Breast epithelium (tissue), 4 donors: ENCODE measurements around the gene PRKRIP1. TPM values are rescaled to one million over a fixed set of nuclear protein-coding genes. Genes with fewer than 3 reads are reported as not detected.

Experiments
- DNase-seq, 2 donors: peaks; one replicate each; pipeline ENCODE4 v3.0.0-alpha.2; 2019; ENCODE audit warnings: low spot score in 2 of 2
- H3K27ac ChIP-seq, 2 donors: fragments of 200-600 bp; sonication (generic) in 1 of 2; one replicate each; pipeline ENCODE4 v1.5.1; 2016 to 2019; ENCODE audit warnings: mild to moderate bottlenecking in 1 of 2
- H3K27me3 ChIP-seq, 2 donors: fragments of 200-600 bp; sonication (generic) in 1 of 2; one replicate each; pipeline versions ENCODE4 v1.5.1 to v1.6.0; 2017 to 2019; ENCODE audit warnings: control low read depth in 1 of 2, mild to moderate bottlenecking in 1 of 2
- H3K36me3 ChIP-seq: fragments of 200-600 bp; one replicate; pipeline ENCODE4 v1.5.1; 2019
- H3K4me1 ChIP-seq, 2 donors: fragments of 200-600 bp; sonication (generic); one replicate each; pipeline ENCODE4 v1.5.1; 2016 to 2019; ENCODE audit warnings: control low read depth in 1 of 2
- H3K4me3 ChIP-seq, 3 donors: fragments of 200-600 bp; sonication (generic); 1 replicate in 2 of 3; 2 replicates in 1 of 3; pipeline ENCODE4 v1.5.1; 2016 to 2019; ENCODE audit warnings: mild to moderate bottlenecking in 3 of 3, moderate library complexity in 2 of 3
- H3K9me3 ChIP-seq, 2 donors: fragments of 200-600 bp; sonication (generic) in 1 of 2; one replicate each; pipeline ENCODE4 v1.5.1; 2016 to 2019; ENCODE audit warnings: control low read depth in 1 of 2
- POLR2A ChIP-seq: fragments of 450-650 bp; IDR thresholded peaks from one replicate; pipeline ENCODE4 v1.6.1; 2016; ENCODE audit warnings: antibody characterized with exemption, mild to moderate bottlenecking, moderate library complexity
- POLR2AphosphoS5 ChIP-seq, 3 donors: sonication (generic); formaldehyde crosslinking; IDR thresholded peaks; one replicate each; pipeline ENCODE4 v1.6.1; 2017; ENCODE audit warnings: antibody characterized with exemption in 3 of 3
- intact Hi-C: fragments of 100-400 bp; cut with DNase I; formaldehyde crosslinking; loops from one replicate; pipeline ENCODE4 v1.15.1; 2023; ENCODE audit warnings: low total_unique reads
- total RNA-seq, 3 donors: library from RNA; depleted of rRNA; stranded (reverse); fragments of >200 nt; gene quantifications; one replicate each; pipeline ENCODE4 v1.1.0, GENCODE V29; 2016
- TF ChIP-seq, protein P1 (sequence below), 3 donors: fragments of 450-650 bp; IDR thresholded peaks; one replicate each; pipeline ENCODE4 v1.5.1; 2016 to 2017; ENCODE audit warnings: antibody characterized with exemption in 3 of 3, mild to moderate bottlenecking in 3 of 3, moderate library complexity in 3 of 3

Gene PRKRIP1
- total RNA-seq, 3 donors from 2014 or later: 17.3 to 30.5 (median 29.7) TPM

DNA sequence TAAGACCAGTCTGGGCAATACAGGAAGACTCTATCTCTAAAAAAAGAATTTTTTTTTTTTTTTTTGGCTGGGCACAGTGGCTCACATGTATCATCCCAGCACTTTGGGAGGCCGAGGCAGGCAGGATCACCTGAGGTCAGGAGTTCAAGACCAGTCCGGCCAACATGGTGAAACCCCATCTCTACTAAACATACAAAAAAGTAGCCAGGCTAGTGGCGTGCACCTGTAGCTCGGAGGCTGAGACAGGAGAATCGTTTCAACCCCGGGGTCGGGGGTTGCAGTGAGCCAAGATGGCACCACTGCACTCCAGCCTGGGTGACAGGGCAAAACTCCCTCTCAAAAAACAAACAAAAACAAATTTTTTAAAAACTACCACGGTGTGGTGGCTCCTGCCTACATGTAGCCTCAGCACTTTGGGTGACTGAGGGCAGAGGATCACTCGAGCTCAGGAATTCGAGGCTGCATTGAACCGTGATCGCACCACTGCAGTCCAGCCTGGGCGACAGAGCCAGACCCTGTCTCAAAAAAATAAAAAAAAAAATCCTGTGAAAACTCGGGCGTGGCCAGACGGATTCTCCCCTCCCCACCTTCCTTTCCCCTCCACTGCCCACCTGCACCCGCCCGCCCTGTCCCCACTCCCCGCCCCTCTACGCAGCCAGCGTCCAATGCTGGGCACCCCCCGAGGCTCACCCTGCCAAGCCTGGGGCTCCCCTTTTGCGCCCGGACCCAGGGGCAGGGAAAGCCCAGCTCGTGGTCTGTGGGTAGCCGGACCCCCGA is 36.5 kb downstream of the PRKRIP1 start:
- no peaks in the 10 kb centered on the region for H3K9me3 ChIP-seq
- H3K4me1 ChIP-seq: no peaks in the 10 kb centered on the region
- no peak for TF ChIP-seq POLR2A
- TF ChIP-seq, protein P1, sequence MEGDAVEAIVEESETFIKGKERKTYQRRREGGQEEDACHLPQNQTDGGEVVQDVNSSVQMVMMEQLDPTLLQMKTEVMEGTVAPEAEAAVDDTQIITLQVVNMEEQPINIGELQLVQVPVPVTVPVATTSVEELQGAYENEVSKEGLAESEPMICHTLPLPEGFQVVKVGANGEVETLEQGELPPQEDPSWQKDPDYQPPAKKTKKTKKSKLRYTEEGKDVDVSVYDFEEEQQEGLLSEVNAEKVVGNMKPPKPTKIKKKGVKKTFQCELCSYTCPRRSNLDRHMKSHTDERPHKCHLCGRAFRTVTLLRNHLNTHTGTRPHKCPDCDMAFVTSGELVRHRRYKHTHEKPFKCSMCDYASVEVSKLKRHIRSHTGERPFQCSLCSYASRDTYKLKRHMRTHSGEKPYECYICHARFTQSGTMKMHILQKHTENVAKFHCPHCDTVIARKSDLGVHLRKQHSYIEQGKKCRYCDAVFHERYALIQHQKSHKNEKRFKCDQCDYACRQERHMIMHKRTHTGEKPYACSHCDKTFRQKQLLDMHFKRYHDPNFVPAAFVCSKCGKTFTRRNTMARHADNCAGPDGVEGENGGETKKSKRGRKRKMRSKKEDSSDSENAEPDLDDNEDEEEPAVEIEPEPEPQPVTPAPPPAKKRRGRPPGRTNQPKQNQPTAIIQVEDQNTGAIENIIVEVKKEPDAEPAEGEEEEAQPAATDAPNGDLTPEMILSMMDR (IDR thresholded peaks at IDR 0.05): no peak
- TF ChIP-seq POLR2AphosphoS5 (IDR thresholded peaks at IDR 0.05): no peak
- peak overlapping the region; percentile 83 to 98 (median 86) for H3K4me3 ChIP-seq
- peak overlapping the region; percentile 84 to 86 for H3K27ac ChIP-seq
- no peak for DNase-seq
- no peaks in the 10 kb centered on the region for H3K27me3 ChIP-seq
- intact Hi-C loops: no loop called here
- H3K36me3 ChIP-seq: no peaks in the 10 kb centered on the region

DNA sequence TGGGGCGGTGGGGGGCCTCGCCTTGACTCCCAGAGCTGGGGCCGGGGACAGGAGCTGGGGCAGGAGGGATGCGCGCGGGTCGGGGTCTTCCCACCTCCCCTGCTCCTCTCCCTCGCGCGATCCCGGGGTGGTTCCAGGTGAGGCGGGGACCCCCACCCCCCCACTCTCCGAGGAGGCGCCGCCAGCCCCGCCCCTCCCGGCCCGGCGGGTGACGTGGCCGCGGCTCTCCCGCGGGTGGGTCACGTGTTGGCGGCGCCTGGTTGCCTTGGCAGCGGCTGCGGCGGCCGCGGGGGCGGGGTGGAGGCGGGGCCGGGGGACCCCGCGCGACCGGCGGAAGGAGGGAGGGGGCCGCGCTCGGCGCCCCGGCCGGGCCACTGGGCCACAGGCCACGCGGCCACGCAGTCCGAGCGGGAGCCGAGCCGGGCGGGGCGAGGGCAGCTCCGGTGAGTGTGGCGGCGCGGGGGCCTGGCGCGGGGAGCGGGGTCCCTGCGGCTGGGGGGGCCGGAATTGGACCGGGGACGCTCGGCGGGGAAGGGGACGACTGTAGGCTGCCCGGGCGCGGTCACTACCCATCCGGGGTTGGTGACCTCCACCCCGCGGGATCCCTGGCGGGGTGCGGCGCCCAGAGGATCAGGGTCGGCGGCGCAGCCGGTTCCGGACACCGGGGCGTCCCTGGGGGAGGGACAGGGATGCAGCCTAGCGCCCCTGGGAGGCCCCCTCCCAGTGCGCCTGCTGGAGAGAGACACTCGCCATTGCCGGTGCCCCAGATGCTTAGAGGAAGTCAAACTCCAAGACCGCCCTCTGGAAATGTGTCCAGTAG is 37.3 kb downstream of the PRKRIP1 start, which contains the start of gene ORAI2:
ORAI2 (plus strand) TSS at position 357 of the 820 bp plus-strand sequence. CDS start 5,382 bp downstream, outside the sequence.
- Histone ChIP-seq H3K4me3 (peak within 1 kb of the TSS; percentile 83 to 98 (median 86)), H3K4me1 (no peaks in the 10 kb centered on the region), H3K36me3 (no peaks in the 10 kb centered on the region), H3K27me3 (no peaks in the 10 kb centered on the region), H3K9me3 (no peaks in the 10 kb centered on the region), H3K27ac (peak within 1 kb of the TSS; percentile 84 to 86)
- peak; percentile 58 to 65 for DNase-seq
- TF ChIP-seq, protein P1 (IDR thresholded peaks at IDR 0.05): no peak
- TF ChIP-seq POLR2A: no peak
- intact Hi-C loops: no loop called here

DNA sequence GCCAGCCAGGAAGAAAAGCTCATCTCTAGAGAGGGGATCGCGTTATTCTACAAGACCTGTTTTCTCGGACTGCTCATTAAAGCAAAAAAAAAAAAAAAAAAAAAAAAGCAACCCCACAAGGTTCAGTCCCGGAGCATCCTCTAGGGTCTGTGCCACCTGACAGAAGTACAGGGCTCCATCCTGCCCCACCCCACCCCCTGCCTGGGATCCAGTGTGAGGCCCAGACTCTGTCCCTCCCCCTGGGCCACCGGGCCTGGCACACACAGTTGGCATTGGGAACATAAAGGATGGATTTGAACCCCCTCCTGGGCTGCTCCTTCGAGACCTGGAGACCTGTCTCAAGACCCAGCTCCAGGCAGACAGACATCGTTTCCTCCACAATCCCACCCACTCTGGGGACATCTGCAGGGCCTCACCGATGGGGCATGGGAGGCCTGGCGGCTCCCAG is 37.9 kb downstream of the PRKRIP1 start:
- H3K27ac ChIP-seq: peak overlapping the region; percentile 2 to 84
- H3K36me3 ChIP-seq: no peaks in the 10 kb centered on the region
- DNase-seq: no peak
- TF ChIP-seq POLR2AphosphoS5 (IDR thresholded peaks at IDR 0.05): no peak
- no peak for TF ChIP-seq POLR2A
- TF ChIP-seq, protein P1 (IDR thresholded peaks at IDR 0.05): no peak
- H3K4me3 ChIP-seq: peak overlapping the region; percentile 83 to 98 (median 86)
- no peaks in the 10 kb centered on the region for H3K9me3 ChIP-seq
- intact Hi-C loops: no loop called here
- no peaks in the 10 kb centered on the region for H3K27me3 ChIP-seq
- no peaks in the 10 kb centered on the region for H3K4me1 ChIP-seq

DNA sequence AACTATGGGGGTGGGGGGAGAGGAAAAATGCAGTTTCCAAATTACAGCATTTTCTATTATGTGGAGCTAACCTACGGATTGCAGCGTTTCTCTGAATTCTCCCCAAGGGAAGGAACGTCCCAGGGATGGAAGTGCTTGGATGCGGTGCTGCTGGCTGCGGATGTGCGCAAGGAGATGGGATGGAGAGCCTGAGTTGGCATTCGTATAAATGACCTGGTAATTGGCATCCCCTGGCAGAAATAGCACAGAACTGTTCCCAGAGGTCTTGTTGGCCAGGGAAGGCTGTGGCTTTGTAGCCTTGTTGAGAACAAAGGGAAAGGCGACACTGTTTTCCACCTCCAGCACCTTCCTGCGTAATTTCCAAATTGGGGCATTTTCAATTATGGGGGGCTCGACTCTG is 40.0 kb downstream of the PRKRIP1 start:
- TF ChIP-seq POLR2AphosphoS5 (IDR thresholded peaks at IDR 0.05) (no peak), POLR2A (no peak)
- TF ChIP-seq, protein P1 (IDR thresholded peaks at IDR 0.05): no peak
- H3K9me3 ChIP-seq: no peaks in the 10 kb centered on the region
- H3K27ac ChIP-seq: no peak overlapping the region
- no peaks in the 10 kb centered on the region for H3K36me3 ChIP-seq
- no peak for DNase-seq
- no peaks in the 10 kb centered on the region for H3K27me3 ChIP-seq
- H3K4me1 ChIP-seq: peaks cover 0 to 3% of the 10 kb centered on the region in 2 donors
- intact Hi-C loops: no loop called here
- H3K4me3 ChIP-seq: no peak overlapping the region
